Astrocyte (in vitro differentiated cells and primary cell): Measurements from ENCODE around the gene SREBF2. TPM values are rescaled to one million over a fixed set of nuclear protein-coding genes. Genes with fewer than 3 reads are reported as not detected.

Experiments
- DNase-seq: peaks from one replicate; pipeline ENCODE4 v3.0.0-alpha.2; 2010; ENCODE audit warnings: low read depth
- FAIRE-seq: peaks from 2 replicates; lab custom pipeline; 2011; peaks lifted over from hg19 to GRCh38; lab: Jason Lieb, UNC
- H2AFZ ChIP-seq: 2 replicates; pipeline ENCODE4 v1.6.0; 2012; ENCODE audit warnings: low read depth, low read length, inconsistent platforms
- H3K27ac ChIP-seq: 2 replicates; pipeline ENCODE4 v1.5.1; 2011; ENCODE audit warnings: low read depth, low read length, inconsistent platforms
- H3K27me3 ChIP-seq: 2 replicates; pipeline ENCODE4 v1.6.0; 2011; ENCODE audit warnings: low read length, inconsistent platforms; ENCODE audit not compliant: insufficient read depth
- H3K36me3 ChIP-seq: 2 replicates; pipeline ENCODE4 v1.5.1; 2011; ENCODE audit warnings: low read length, inconsistent platforms; ENCODE audit not compliant: insufficient read depth
- H3K4me1 ChIP-seq: 2 replicates; pipeline ENCODE4 v1.5.1; 2011; ENCODE audit warnings: low read length, inconsistent platforms; ENCODE audit not compliant: insufficient read depth
- H3K4me2 ChIP-seq: 2 replicates; pipeline ENCODE4 v1.6.0; 2012; ENCODE audit warnings: low read length, inconsistent platforms
- H3K4me3 ChIP-seq: 2 replicates; pipeline ENCODE4 v1.5.1; 2011; ENCODE audit warnings: low read depth, mild to moderate bottlenecking, low read length, inconsistent platforms; ENCODE audit not compliant: insufficient read depth
- H3K79me2 ChIP-seq: 2 replicates; pipeline ENCODE4 v1.6.0; 2012; ENCODE audit warnings: mild to moderate bottlenecking, low read length, inconsistent platforms; ENCODE audit not compliant: insufficient read depth
- H3K9ac ChIP-seq: 2 replicates; pipeline ENCODE4 v1.6.0; 2012; ENCODE audit warnings: mild to moderate bottlenecking, low read length, inconsistent platforms
- H3K9me3 ChIP-seq: 2 replicates; pipeline ENCODE4 v1.5.1; 2012; ENCODE audit warnings: low read depth, mild to moderate bottlenecking, low read length, inconsistent platforms; ENCODE audit not compliant: insufficient read depth
- H4K20me1 ChIP-seq: 2 replicates; pipeline ENCODE4 v1.6.0; 2012; ENCODE audit warnings: low read length, inconsistent platforms; ENCODE audit not compliant: insufficient read depth
- H3K27ac Mint-ChIP-seq: one replicate; pipeline ENCODE4 v1.8.0; 2021; ENCODE audit warnings: mild to moderate bottlenecking, mixed read lengths; ENCODE audit not compliant: unreplicated experiment
- H3K27me3 Mint-ChIP-seq: one replicate; pipeline ENCODE4 v1.8.0; 2021; ENCODE audit warnings: low read depth, mixed read lengths; ENCODE audit not compliant: unreplicated experiment
- H3K36me3 Mint-ChIP-seq: one replicate; pipeline ENCODE4 v1.8.0; 2021; ENCODE audit warnings: low read depth, mixed read lengths; ENCODE audit not compliant: unreplicated experiment
- H3K4me1 Mint-ChIP-seq: one replicate; pipeline ENCODE4 v1.8.0; 2021; ENCODE audit warnings: low read depth, mixed read lengths; ENCODE audit not compliant: unreplicated experiment
- H3K4me3 Mint-ChIP-seq: one replicate; pipeline ENCODE4 v1.8.0; 2021; ENCODE audit warnings: mild to moderate bottlenecking, moderate library complexity, mixed read lengths; ENCODE audit not compliant: unreplicated experiment
- H3K9me3 Mint-ChIP-seq: one replicate; pipeline ENCODE4 v1.8.0; 2021; ENCODE audit warnings: mild to moderate bottlenecking, mixed read lengths; ENCODE audit not compliant: unreplicated experiment
- EZH2 ChIP-seq: IDR thresholded peaks from 2 replicates; pipeline ENCODE4 v1.6.1; 2012; ENCODE audit warnings: mild to moderate bottlenecking, low read length, inconsistent platforms; ENCODE audit not compliant: insufficient read depth
- total RNA-seq: library from RNA; stranded (reverse); gene quantifications from 2 replicates; pipeline ENCODE4 v1.2.1, GENCODE V29; 2021
- TF ChIP-seq, protein P1 (sequence below): IDR thresholded peaks from 2 replicates; pipeline ENCODE4 v1.5.1; 2011; ENCODE audit warnings: low read depth, mild to moderate bottlenecking, inconsistent platforms, low read length, moderate library complexity; ENCODE audit not compliant: insufficient read depth

The SREBF2 gene
- total RNA-seq, 1 donor from 2014 or later = 83.9 TPM

DNA sequence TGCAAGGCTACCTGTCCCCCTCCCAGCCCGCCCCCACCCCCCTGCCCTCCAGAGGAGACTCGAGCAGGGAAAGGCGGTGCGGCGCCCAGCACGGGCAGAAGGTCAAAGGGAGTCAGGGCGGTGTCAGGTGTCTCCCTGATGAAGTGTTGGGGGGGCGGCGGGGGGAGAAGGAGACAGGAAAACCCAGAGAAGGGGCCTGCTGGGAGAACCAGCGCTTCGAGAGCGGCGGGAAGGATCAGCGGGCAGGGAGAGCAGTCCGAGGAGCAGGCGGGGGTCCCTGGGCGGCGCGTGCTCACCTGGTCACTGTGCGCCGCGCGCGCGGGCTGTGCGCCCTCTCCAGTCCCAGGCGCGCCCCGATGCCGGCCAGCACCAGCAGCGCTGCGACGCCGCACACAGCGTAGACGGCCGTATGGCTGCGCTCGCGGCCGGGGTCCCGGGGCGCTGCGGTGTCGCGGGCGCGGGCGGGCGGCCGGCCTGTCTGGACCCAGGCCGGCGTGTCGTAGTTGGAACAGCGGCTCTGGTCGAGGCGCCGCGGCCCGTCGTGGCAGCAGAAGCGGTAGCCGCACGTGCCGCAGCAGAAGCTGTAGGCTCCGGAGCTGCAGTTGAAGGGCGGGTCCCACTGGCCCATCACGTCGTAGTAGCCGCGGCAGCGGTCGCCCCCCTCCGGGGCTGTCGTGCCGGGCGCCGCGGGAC is 81.1 kb downstream of the SREBF2 start:
- Histone ChIP-seq H3K4me2 (no peak overlapping the region), H3K9me3 (no peaks in the 10 kb centered on the region), H2AFZ (no peak overlapping the region), H3K4me3 (no peak overlapping the region), H3K27ac (no peak overlapping the region), H4K20me1 (peaks cover 32% of the 10 kb centered on the region), H3K9ac (no peak overlapping the region), H3K4me1 (peaks cover 14% of the 10 kb centered on the region), H3K36me3 (no peaks in the 10 kb centered on the region), H3K27me3 (peaks cover 58% of the 10 kb centered on the region), H3K79me2 (no peaks in the 10 kb centered on the region)
- DNase-seq (no peak), FAIRE-seq (no peak)
- Mint-ChIP-seq H3K27ac (no peak overlapping the region), H3K27me3 (peaks cover 52% of the 10 kb centered on the region), H3K36me3 (no peaks in the 10 kb centered on the region), H3K4me3 (no peak overlapping the region), H3K4me1 (peaks cover 5% of the 10 kb centered on the region), H3K9me3 (no peaks in the 10 kb centered on the region)
- TF ChIP-seq EZH2 = peak; percentile 90
- TF ChIP-seq, protein P1, sequence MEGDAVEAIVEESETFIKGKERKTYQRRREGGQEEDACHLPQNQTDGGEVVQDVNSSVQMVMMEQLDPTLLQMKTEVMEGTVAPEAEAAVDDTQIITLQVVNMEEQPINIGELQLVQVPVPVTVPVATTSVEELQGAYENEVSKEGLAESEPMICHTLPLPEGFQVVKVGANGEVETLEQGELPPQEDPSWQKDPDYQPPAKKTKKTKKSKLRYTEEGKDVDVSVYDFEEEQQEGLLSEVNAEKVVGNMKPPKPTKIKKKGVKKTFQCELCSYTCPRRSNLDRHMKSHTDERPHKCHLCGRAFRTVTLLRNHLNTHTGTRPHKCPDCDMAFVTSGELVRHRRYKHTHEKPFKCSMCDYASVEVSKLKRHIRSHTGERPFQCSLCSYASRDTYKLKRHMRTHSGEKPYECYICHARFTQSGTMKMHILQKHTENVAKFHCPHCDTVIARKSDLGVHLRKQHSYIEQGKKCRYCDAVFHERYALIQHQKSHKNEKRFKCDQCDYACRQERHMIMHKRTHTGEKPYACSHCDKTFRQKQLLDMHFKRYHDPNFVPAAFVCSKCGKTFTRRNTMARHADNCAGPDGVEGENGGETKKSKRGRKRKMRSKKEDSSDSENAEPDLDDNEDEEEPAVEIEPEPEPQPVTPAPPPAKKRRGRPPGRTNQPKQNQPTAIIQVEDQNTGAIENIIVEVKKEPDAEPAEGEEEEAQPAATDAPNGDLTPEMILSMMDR = no peak

DNA sequence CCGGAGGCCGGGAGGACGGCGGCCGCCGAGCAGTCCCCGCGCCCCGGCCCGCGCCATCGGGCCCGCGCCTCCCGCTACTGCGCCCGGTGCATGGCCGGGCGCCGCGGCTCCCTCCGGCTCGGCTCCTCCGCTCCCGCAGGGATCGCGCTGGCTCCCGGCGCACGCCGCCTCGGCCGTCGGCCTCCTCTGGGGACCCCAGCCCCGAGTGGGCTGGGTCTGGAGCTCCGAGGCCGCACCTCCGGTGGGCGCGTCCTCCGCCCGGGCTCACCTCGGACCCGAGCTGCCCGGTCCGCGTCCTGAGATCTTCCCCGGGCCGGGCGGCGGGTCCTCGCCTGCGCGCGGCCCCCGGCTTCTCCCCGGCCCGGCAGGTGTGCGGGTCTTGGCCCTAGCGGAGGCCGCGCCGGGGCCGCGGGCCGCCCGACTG is 81.7 kb downstream of the SREBF2 start:
- Histone ChIP-seq H3K9ac (no peak overlapping the region), H4K20me1 (peaks cover 27% of the 10 kb centered on the region), H3K79me2 (no peaks in the 10 kb centered on the region), H3K4me2 (peak overlapping the region; percentile 39), H2AFZ (no peak overlapping the region), H3K27me3 (peaks cover 57% of the 10 kb centered on the region), H3K4me1 (peaks cover 18% of the 10 kb centered on the region), H3K4me3 (no peak overlapping the region), H3K36me3 (no peaks in the 10 kb centered on the region), H3K9me3 (no peaks in the 10 kb centered on the region), H3K27ac (no peak overlapping the region)
- H3K9me3 Mint-ChIP-seq = no peaks in the 10 kb centered on the region
- peak; percentile 30 for TF ChIP-seq EZH2
- TF ChIP-seq, protein P1 = no peak
- FAIRE-seq (no peak), DNase-seq (no peak)
- H3K27ac Mint-ChIP-seq = no peak overlapping the region
- H3K36me3 Mint-ChIP-seq = no peaks in the 10 kb centered on the region
- no peak overlapping the region for H3K4me3 Mint-ChIP-seq
- peaks cover 50% of the 10 kb centered on the region for H3K27me3 Mint-ChIP-seq
- H3K4me1 Mint-ChIP-seq = peaks cover 5% of the 10 kb centered on the region
